ENCODE data around the gene FKBP14. TPM values are rescaled to one million over a fixed set of nuclear protein-coding genes. Genes with fewer than 3 reads are reported as not detected.
"Not testable (repeated sequence)": the region's sequence is repeated elsewhere in the genome, so short reads cannot be mapped to it uniquely, and the experiment has no call there.

Gene FKBP14
- total and polyA plus RNA-seq, 2 experiments from 2014 or later: 11.8 to 12.9 TPM

DNA sequence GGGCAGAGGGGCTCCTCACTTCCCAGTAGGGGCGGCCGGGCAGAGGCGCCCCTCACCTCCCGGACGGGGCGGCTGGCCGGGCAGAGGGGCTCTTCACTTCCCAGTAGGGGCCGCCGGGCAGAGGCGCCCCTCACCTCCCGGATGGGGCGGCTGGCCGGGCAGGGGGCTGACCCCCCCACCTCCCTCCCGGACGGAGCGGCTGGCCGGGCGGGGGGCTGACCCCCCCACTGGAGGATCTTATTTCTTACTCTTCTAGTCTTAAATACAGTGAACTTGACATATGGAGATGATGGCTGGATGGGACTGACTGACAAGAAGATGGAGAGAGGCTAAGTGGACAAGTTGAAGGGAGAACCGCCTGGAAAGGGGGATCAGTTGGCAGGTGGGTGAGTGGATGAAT, 64.9 kb downstream of the FKBP14 start:
- H3K27ac ChIP-seq (ENCODE audit: low read depth); H3K4me3 Mint-ChIP-seq; H3K27me3 ChIP-seq (ENCODE audit: insufficient read depth); H3K4me3 ChIP-seq; H3F3A ChIP-seq (replicated peaks; ENCODE audit: low read depth); H3K9me2 ChIP-seq (ENCODE audit: insufficient read depth); ATAC-seq; H3K27me3 Mint-ChIP-seq (ENCODE audit: insufficient read depth, low read depth, poor library complexity); H3K27ac Mint-ChIP-seq; H3K36me3 ChIP-seq (ENCODE audit: insufficient read depth); H3K4me2 ChIP-seq; H3K79me2 ChIP-seq (replicated peaks; ENCODE audit: insufficient read depth); H3K4me1 ChIP-seq (ENCODE audit: insufficient read depth); H2AFZ ChIP-seq; DNase-seq (ENCODE audit: low spot score); H3K9me3 Mint-ChIP-seq; H3K36me3 Mint-ChIP-seq (ENCODE audit: low read depth): not testable (repeated sequence)
- peaks cover 15% of the 10 kb centered on the region for H3K4me1 Mint-ChIP-seq
- peaks cover 14% of the 10 kb centered on the region for H4K20me1 ChIP-seq (replicated peaks; ENCODE audit: insufficient read depth)

Other genes starting within 250 kb of the FKBP14 start
- 5.7 and 5.9 TPM in 2 replicates for gene WIPF3, start 220.2 kb downstream of the FKBP14 start, total RNA-seq (2014; rRNA removed; shearing (Covaris generic))
- 10.0 and 11.4 TPM in 2 replicates for gene WIPF3, start 220.2 kb downstream of the FKBP14 start, polyA plus RNA-seq (2016; fragmentation: Nextera tagmentation; extraction: Ambion mirVana)
- 60.5 and 66.7 TPM in 2 replicates for gene SCRN1, start 36.9 kb downstream of the FKBP14 start, total RNA-seq (2014; rRNA removed; shearing (Covaris generic))
- gene SCRN1, start 36.9 kb downstream of the FKBP14 start, polyA plus RNA-seq (2016; fragmentation: Nextera tagmentation; extraction: Ambion mirVana): 15.2 and 15.6 TPM in 2 replicates
- gene PLEKHA8, start 1.7 kb upstream of the FKBP14 start, total RNA-seq (2014; rRNA removed; shearing (Covaris generic)): 36.9 and 44.9 TPM in 2 replicates
- gene PLEKHA8, start 1.7 kb upstream of the FKBP14 start, polyA plus RNA-seq (2016; fragmentation: Nextera tagmentation; extraction: Ambion mirVana): 10.2 and 11.6 TPM in 2 replicates
- gene MTURN, start 108.3 kb upstream of the FKBP14 start, total RNA-seq (2014; rRNA removed; shearing (Covaris generic)): 4.7 and 8.7 TPM in 2 replicates
- 3.0 and 3.1 TPM in 2 replicates for gene MTURN, start 108.3 kb upstream of the FKBP14 start, polyA plus RNA-seq (2016; fragmentation: Nextera tagmentation; extraction: Ambion mirVana)